GM18861 (cell line): ENCODE results near the gene CTNNA1.

Experiments
- ATAC-seq: cut with Tn5 transposase; IDR thresholded peaks from one replicate; pipeline ENCODE4 v1.9.1; 2021; ENCODE audit not compliant: unreplicated experiment

Gene CTNNA1

DNA sequence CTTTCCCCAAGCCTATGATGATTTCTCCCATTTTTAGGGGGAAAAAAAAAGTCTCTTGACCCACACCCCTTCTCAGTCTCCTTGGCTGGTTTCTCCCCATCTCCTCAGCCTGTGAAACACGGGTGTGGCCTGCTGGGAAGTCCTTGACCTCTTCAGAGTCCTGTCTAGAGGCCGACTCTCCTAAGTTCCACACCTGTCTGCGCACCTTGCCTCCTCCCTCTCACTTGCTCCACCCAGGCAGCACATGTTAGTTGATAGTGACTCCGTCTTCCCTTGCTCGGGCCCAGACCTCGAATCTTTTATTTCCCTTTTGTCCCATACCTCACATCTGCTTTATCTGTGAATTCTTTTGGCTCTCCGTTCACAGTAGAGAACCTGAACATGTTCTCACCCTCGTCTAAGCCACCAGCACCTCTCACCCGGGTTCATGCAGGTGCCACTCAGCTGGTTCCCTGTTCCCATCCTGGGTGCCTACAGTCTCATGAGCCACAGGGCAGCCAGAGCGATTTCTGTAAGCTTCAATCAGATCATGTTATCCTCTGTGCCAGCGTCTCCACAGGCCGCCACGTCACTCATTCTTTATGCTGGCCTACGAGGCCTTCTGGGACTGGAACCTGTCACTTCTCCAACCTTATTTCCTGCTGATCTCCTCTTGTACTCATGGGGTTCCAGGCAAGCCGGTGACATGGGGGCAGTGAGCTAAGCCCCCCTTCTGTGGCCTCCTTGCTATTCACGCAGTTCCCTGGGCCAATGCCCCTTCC is 173.6 kb downstream of the CTNNA1 start:
- ATAC-seq: no peak

DNA sequence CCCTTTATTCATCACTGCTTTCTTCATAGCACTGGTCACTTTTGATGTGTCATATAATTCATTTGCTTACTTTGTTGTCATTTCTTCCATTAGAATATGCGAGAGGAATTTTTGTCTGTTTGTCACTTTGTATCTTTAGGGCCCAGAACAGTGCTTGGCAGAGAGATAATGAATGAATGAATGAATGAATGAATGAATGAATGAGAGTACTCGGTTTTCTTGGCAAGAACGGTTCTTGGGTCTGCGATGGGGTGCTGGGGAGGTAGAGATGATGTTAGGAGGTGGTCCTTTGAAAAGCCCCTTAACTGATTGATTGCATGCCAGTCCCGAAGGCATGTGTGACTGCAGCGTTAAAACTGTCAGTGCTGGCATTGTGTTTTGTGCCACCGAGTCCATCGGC is 174.3 kb downstream of the CTNNA1 start:
- no peak for ATAC-seq

DNA sequence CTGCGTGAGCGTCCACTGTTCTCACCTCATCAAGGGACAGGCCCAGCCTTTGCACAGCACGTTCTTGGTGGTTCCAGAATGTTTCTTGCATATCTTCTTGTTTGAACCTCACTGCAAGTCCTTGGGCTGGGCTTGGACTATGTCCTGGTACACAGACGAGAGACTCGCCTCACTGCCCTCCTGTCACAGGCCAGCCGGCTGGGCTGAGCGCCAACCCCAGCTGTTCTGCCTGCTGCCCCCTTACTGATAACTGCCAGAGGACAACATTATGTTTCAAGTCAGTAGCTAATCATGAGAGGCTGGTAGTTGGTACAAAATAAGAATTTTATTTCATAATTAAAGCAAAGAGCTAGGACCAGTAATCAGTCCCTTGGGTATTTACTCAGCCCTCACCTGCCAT is 174.8 kb downstream of the CTNNA1 start:
- no peak for ATAC-seq

DNA sequence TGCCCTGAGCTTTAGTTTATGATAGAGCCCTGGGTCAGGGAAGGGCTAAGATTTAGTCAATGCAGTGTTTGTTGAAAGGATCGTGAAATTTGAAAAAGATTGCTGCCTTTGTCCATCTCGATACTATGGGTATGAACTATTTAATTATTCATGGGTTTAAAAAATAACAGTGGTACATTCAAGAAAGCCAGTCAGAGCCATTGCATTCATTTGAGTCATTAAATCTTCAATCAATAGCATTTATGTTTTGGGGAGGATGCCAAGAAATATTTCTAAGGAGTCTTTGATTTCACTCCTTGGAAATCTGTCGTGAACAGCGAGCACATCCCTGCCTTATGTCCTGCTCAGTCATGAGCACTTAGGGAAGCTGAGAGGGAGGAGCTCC is 176.3 kb downstream of the CTNNA1 start:
- no peak for ATAC-seq

DNA sequence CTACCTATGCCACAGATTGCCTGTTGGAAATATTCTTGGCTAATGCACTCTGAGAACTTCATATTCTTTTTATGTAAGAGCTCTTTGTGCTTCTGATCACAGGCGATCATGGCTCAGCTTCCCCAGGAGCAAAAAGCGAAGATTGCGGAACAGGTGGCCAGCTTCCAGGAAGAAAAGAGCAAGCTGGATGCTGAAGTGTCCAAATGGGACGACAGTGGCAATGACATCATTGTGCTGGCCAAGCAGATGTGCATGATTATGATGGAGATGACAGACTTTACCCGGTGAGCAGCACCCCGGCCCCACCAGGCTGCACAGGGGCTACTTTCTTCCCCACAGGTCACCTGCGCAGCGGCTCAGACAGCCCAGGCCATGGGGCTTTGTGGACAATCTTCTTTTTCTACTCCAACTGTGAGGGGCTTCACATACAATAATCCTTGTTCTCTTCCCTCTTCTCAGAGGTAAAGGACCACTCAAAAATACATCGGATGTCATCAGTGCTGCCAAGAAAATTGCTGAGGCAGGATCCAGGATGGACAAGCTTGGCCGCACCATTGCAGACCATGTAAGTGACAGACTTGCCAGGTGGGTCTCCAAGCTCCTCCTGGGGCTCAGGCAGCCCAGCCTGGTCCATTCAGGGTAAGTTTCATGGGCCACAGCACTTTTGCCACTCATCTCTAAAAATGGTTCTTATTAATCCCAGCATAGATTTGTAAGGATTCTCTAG is 177.3 kb downstream of the CTNNA1 start:
- ATAC-seq: no peak

DNA sequence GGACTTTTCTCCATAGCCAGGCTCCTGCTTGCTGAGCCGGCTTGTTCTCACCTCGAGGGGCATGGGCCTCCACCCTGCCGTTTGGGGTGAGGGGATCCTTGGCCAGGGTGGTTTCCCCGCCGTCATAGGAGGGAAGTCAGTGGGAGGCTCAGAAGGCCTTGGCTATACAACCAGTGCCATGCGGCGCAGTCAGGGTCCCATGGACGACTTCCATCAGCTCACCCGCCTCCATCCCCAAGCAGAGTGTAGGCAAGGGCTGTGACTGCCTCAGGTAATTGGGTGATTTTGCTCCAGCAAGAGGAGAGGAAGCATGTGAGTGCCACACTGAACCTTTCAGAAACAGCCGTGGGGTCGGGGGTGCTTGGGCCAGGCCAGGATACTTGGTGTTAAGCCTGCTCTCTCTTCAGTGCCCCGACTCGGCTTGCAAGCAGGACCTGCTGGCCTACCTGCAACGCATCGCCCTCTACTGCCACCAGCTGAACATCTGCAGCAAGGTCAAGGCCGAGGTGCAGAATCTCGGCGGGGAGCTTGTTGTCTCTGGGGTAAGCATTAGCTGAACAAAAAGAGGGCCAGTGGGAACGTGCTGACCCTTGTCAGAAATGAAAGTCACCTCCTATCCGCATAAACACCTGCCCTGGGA is 179.1 kb downstream of the CTNNA1 start:
- ATAC-seq: no peak

DNA sequence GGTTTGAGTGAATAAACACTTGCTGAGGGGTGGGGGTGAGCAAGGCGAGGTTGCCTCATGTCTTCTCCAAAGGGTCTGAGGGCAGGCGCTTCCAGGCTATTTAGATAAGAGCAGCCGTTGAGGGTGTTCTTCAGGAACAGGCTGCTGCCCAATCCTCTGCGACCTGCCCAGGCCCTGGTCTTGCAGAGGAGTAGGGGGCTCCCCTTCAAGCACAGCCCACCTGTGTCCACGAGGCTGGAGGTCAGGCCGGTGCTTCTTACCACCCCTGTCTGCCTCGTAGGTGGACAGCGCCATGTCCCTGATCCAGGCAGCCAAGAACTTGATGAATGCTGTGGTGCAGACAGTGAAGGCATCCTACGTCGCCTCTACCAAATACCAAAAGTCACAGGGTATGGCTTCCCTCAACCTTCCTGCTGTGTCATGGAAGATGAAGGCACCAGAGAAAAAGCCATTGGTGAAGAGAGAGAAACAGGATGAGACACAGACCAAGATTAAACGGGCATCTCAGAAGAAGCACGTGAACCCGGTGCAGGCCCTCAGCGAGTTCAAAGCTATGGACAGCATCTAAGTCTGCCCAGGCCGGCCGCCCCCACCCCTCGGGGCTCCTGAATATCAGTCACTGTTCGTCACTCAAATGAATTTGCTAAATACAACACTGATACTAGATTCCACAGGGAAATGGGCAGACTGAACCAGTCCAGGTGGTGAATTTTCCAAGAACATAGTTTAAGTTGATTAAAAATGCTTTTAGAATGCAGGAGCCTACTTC is 180.5 kb downstream of the CTNNA1 start:
- no peak for ATAC-seq

DNA sequence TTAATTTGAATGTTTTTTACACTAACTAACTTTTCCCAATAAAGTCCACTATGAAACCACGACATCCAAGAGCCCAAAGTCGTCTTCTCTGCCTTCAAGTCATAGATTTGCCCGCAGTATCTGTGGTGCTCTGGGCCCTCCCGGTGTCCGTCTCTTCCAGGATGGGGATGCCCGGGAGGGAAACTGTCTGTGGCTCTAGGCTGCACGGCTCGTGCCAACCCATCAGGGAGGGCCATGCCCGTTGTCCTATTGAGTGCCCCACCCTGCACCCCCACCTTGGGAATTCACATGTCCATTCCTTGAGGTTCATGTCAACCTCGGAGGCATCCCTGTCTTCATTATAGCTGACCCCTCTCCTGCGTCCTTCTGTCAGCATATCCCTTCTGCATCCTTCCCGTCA is 181.7 kb downstream of the CTNNA1 start:
- no peak for ATAC-seq

DNA sequence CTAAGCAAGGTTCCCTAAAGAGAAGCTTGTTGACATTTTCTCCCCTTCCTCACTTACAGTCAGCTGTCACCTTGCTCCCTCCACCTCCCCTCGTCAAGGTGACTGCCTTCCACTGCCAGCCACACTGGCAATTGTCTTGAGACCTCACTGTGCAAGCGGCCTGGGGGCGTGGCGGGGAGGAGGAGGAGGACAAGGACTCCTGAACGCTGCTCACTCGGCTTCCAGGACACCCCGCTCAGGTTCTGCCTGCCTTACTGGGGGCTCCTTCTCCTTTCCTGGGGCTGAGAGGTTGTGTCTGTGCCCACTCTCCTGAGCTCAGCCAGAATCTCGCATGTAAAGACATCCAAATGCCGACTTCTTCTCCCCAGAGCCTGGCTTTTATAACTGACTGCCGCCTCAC is 182.2 kb downstream of the CTNNA1 start:
- ATAC-seq: no peak

DNA sequence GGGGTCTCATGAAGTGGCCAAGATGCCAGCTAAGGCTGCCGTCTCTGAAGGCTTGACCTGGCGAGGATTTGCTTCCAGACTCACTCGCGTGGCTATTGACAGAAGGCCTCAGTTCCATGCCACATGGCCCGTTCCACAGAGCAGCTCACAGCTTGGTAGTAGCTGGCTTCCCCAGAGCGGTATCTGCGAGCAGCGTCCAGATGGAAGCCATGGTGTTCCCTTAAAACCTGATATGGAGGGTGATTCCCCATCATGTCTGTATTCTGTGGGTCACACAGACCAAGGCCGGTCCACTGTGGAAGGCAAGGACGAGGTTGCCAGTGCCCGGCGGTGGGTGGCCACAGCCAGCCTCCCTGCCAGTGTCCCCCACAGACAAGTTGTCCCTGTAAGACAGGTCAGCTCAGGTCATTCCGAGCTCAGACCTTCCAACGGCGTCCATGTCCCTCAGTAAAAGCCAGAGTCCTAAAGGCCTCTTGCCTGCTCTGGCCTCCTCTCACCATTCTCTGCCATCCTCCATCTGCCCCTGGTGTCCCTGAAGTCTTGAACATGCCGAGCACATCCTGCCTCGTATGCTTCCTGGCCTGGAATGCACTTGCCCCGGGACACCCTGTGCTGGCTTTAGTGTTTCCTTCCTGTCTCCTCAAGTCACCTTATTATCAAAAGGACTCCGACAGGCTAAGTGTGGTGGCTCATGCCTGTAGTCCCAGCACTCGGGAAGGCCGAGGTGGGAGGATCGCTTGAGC is 183.2 kb downstream of the CTNNA1 start:
- ATAC-seq: no peak

DNA sequence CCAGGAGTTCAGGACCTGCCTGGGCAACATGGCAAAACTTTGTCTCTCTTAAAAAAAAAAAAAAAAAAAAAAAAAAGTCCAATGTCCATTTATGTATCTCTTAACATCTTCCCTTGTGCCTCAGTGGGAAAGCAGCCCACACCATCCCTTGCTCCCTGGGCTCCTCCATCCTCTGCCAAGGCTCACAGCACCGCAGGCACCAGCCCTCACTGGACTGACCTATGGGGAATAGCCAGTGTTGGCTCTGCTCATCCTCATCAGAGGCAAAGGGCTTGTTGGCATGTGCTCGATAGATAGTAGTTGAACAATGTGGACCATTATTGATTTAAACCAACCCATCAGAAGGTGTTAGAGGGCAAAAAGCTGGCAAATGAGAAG is 183.7 kb downstream of the CTNNA1 start:
- ATAC-seq: no peak

DNA sequence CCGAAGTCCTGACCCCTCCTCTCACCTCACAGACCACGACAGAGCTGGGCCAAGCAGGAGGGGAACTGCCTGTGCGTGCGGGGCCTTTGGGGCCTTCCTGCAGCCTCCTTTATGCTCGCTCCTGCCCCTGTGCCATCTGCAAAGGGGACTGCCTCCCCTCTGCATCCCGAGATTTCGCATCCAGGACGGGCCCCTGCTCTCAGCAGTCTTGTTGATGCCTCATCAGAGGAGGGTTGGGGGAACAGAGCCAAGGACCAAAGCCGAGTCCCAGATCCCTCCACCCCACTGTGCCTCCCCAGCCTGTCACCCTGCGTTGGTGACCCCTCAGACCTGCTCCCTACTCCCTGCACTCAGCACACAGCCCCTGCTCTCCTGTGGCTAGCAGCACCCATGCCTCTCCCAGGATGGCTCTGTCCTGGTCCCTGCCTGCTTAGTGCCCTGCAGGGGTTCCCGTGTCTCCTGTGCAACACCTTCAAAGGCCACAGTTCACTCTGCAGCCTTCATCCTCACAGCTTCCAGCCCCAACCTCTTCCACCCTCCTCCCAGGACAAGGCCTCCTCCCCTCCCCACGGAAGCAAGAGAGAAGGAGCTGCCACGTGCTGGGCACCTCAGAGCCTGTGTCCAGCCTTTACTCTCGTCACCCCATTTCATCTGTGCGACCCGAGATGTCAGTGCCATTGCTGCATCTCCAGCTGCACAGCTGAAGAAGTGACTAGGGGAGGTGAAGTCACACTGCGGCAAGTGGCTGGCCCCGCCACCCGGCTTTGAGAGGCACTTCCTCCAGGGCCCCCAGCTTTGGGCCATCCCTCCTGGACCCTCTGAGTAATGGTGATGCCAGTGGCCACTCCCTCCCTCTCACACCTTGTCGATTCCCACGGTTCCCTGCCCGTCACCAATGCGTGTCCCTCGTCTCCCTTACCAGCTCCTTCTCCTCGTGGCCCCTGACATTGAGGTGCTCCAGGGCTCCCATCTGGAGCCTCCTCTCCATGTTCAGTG is 184.5 kb downstream of the CTNNA1 start:
- ATAC-seq: no peak

DNA sequence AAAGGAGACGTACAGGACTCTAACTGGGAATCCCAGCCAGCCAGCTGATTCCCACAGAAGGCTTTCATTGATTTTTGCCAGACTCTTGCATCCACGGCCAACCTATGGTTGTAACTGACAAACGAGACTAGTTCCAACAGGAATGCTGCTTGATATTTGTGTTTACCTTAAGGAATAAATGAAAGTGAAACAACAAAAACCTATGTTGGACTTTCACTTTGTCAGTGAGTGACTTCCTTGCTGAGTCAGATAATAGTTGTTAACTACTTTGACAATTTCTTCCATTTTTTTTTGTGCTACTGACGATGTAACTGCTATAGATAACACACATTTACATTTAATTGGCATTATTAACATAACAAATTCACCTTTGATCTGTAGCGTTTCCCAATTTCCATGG is 185.3 kb downstream of the CTNNA1 start:
- ATAC-seq: no peak

DNA sequence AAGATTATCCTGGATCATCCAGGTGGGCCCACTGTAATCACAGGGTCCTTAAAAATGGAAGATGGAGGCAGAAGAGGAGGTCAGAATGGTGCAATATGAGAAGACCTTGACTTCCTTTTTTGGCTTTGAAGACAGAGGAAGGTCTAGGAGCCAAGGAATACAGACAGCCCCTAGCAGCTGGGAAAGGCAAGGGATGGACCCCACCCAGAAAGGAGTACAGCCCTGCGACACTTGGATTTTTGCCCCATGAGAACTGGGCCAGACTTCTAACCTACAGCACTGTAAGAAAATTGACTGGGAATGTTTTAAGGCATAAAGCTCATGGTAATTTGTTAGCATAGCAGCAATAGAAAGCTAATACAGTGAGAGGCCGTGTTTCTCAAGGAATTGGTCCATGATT is 188.8 kb downstream of the CTNNA1 start:
- ATAC-seq: no peak

DNA sequence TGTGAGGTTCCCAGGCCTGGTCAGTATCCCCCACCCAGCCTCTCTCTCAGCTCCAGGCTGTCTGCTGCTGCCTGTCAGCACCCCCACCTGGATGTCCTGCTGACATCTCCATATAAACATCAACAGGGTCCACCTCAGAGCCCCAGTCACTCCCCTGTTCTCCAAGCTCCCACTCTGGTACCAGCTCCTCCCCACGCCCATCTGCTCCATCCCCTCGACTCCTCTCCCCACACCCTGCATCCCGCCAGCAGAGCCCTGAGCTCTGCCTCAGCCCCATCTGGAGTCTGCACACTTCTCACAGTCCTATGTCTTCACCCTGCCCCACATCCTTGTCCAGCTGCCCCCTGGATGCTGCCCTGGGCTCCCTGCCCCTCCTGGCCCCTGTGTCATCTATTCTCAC is 189.6 kb downstream of the CTNNA1 start:
- no peak for ATAC-seq

DNA sequence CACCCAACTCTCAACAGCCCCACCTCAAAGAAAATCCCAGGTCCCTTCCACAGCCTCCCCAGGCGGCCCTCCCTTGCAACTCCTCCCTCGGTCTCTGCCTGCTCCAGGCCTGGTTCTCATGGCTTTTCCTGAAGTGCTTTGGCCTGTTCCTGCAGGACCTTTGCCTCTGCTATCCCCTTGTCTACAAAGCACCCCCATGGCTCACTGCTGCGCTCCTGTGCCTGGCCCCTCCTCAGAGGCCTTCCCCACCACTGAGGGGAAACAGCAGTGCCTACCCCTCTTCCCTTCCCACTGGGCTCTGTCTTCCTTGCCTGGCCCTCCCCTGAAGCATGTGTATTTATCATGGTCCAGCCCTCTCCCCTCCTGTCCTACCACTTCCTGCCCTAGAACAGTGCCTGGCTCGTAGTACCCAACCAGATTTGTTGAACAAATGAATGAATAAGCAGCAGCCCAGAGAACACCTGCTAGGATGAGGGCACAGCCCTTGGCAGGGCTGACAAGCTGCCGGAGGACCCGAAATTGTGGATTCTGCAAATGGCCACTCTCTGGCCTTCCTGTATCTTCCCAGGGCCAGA is 190.5 kb downstream of the CTNNA1 start:
- ATAC-seq: no peak

DNA sequence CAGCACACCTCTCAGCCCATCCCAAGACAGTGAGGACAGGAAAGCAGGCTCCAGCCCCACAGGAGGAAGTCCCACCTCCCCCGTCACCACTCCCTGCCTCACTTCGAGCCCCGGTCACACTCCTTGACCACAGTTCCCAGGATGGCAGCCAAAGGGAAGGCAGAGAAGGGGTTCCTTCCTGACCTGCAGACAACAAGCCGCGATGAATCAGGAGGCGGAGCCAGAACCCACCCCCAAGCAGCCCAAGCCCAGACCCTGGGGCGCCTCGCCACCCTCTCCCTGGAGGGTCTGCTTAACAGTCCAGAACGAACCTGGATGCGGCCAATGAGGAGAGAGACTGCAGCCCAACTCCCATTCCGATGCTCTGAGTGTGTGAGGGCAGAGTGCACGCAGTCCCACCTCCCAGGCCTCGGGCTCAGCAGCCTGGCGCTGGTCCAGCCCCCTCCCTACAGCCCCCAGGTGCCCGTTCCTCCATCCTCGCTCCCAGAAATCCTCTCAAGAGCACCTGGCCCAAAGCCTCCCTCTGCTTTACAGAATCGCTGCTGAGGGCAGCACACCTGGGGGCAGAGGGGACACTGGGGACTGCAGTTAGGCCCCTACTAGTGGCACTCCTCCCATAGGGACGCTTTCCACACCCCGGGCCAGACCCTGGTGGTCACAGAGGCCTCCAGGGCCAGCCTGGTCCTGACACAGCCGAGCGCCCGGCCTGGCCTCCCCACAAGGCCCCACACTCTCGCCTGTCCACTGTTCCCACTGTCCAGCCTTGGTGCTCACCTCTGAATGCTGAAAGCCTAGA is 191.5 kb downstream of the CTNNA1 start:
- no peak for ATAC-seq

DNA sequence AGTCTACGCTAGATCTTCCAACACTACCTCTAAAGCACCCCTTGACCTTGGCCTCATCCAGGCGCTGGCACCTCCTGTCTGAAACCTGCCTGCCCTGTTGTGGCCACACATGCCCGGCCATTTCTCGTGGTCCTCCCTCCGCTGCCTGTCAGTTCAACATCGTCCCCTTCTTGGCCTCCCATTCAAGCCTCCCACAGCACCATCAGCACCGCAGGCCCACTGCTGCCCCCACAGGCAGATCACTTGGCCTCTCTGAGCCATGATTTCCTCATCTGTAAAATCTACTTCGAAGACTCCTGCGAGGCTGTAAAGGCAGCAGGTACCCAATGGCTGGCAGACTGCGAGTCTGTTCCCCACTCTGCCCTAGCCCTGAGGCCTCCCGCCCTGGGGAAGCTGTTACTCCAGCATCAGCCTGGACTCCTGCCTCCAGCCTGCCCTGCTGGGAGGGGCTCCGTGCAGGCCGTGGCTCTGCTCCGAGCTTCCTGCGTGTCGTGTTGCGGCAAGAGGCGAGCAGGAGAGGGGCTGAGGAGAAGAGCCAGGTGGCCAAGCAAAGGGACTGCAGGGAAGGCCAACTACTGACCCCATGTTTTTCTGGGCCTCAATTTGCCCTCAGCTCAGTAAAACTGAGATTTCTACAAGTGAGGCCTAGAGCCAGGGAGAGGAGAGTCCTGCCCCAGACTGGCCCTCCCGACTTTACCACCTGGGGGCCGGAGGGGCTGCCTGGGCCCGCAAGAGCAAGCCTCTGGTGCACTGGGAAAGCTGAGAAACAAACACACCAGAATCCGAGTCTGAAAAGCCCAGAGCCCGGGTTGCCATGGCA is 192.4 kb downstream of the CTNNA1 start:
- no peak for ATAC-seq
